PC-9 (cell line): ENCODE results near the gene MAN1A1. TPM values are rescaled to one million over a fixed set of nuclear protein-coding genes. Genes with fewer than 3 reads are reported as not detected.
A peak's percentile ranks its signal among the peaks of the same experiment; 100 is the strongest.

Experiments used
- BruUV-seq: library from RNA; stranded (reverse); fragments of 400-500 nt; replicated peaks from 2 replicates; lab custom pipeline; 2021; lab: Mats Ljungman, UMichigan
- CTCF ChIA-PET: fragments of 300-600 bp; sonication (Branson Sonifier 250); formaldehyde crosslinking; loops from one replicate; lab custom pipeline; 2022; ENCODE audit warnings: antibody characterized with exemption; lab: Charles Lee
- POLR2A ChIA-PET: fragments of 300-600 bp; sonication (Branson Sonifier 250); formaldehyde crosslinking; loops from one replicate; lab custom pipeline; 2022; ENCODE audit warnings: antibody characterized with exemption; ENCODE audit not compliant: unreplicated experiment; lab: Charles Lee
- DNase-seq, 2 experiments: peaks; one replicate each; pipeline versions ENCODE4 v3.0.0 to v3.0.0-alpha.2; 2015 to 2022; ENCODE audit warnings: mixed read lengths in 1 of 2
- H2AFZ ChIP-seq: fragments of 200-600 bp; sonication (generic); 2 replicates; pipeline ENCODE4 v1.8.1; 2017; ENCODE audit warnings: antibody characterized with exemption
- H3F3A ChIP-seq: fragments of 200-600 bp; sonication (generic); 2 replicates; pipeline ENCODE4 v1.8.1; 2017; ENCODE audit warnings: antibody characterized with exemption, mild to moderate bottlenecking, low read depth; ENCODE audit not compliant: insufficient read depth
- H3K27ac ChIP-seq: fragments of 200-600 bp; sonication (generic); 2 replicates; pipeline ENCODE4 v1.6.1; 2016; ENCODE audit warnings: mixed run types
- H3K27me3 ChIP-seq: fragments of 200-600 bp; sonication (generic); 2 replicates; pipeline ENCODE4 v1.6.1; 2016; ENCODE audit warnings: low read depth, mixed run types; ENCODE audit not compliant: insufficient read depth
- H3K36me3 ChIP-seq: fragments of 200-600 bp; sonication (generic); 2 replicates; pipeline ENCODE4 v1.6.1; 2016; ENCODE audit warnings: low read depth, mixed run types
- H3K4me1 ChIP-seq: fragments of 200-600 bp; sonication (generic); replicated peaks from 2 replicates; pipeline ENCODE4 v1.6.1; 2016; ENCODE audit warnings: mixed run types; ENCODE audit not compliant: insufficient read depth
- H3K4me2 ChIP-seq: fragments of 200-600 bp; sonication (generic); 2 replicates; pipeline ENCODE4 v1.6.1; 2017; ENCODE audit warnings: mixed run types
- H3K4me3 ChIP-seq: fragments of 200-600 bp; sonication (generic); 2 replicates; pipeline ENCODE4 v1.6.1; 2016; ENCODE audit warnings: mixed run types
- H3K79me2 ChIP-seq: fragments of 200-600 bp; sonication (generic); 2 replicates; pipeline ENCODE4 v1.6.1; 2017; ENCODE audit warnings: low read depth, mixed run types
- H3K9me2 ChIP-seq: fragments of 200-600 bp; sonication (generic); 2 replicates; pipeline ENCODE4 v1.8.1; 2017; ENCODE audit warnings: mild to moderate bottlenecking; ENCODE audit not compliant: insufficient read depth
- H3K9me3 ChIP-seq: fragments of 200-600 bp; sonication (generic); 2 replicates; pipeline ENCODE4 v1.8.1; 2016; ENCODE audit warnings: low read depth; ENCODE audit not compliant: insufficient read depth
- H4K20me1 ChIP-seq: fragments of 200-600 bp; sonication (generic); 2 replicates; pipeline ENCODE4 v1.8.1; 2017; ENCODE audit not compliant: insufficient read depth
- CTCF ChIP-seq: fragments of 200-600 bp; sonication (generic); conservative IDR thresholded peaks from 2 replicates; pipeline ENCODE4 v1.6.1; 2017; ENCODE audit warnings: mixed run types, antibody characterized with exemption, mild to moderate bottlenecking, moderate library complexity
- EZH2 ChIP-seq: fragments of 200-600 bp; sonication (generic); IDR thresholded peaks from 2 replicates; pipeline ENCODE4 v1.8.0; 2017; ENCODE audit warnings: antibody characterized with exemption, low read depth
- intact Hi-C: fragments of 100-400 bp; cut with micrococcal nuclease; formaldehyde crosslinking; loops from one replicate; pipeline ENCODE4 v1.10.0; 2022; ENCODE audit not compliant: unreplicated experiment
- total RNA-seq: library from RNA; stranded (reverse); gene quantifications from 2 replicates; pipeline ENCODE4 v1.2.3, GENCODE V29; 2021

MAN1A1 gene
- total RNA-seq, 1 experiment from 2014 or later = 13.4 TPM

DNA sequence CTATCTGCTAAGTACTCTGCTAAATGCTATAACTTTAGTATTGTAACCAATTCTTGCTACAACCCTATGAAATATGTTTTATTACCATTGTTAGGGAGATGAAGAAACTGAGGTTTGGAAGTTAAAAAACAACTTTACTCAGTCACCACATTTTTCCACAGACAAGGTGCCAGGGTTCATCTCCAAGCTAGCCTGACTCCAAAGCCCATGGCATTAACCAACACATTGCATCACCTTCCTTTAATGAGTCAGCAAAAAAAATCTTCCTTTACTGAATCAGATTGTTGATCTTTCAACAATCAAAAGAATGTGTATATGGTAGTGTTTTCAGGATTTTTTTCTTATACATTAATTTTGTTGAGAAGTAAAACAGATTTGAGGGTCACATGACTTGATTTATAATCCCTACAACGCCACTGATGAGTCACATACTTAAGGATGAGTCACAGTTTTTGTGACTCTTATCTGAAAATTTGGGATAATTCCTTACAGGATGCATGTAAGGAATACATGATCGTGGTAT is 41.5 kb downstream of the MAN1A1 start:
- peaks cover 12% of the 10 kb centered on the region for H3K4me1 ChIP-seq
- no peaks in the 10 kb centered on the region for H4K20me1 ChIP-seq
- H3K27ac ChIP-seq = peak overlapping the region; percentile 74
- H3K36me3 ChIP-seq = peaks cover 14% of the 10 kb centered on the region; the same call in 1 of the 2 replicates
- TF ChIP-seq EZH2 (no peak), CTCF (no peak)
- BruUV-seq = no TSS peak
- peaks cover 11% of the 10 kb centered on the region; the same call in 1 of the 2 replicates for H3F3A ChIP-seq
- H3K4me3 ChIP-seq = no peak overlapping the region
- ChIA-PET CTCF (no interaction called here), POLR2A (no interaction called here)
- H2AFZ ChIP-seq = no peak overlapping the region
- H3K9me2 ChIP-seq = no peaks in the 10 kb centered on the region
- DNase-seq = peak in 1 of 2 experiments; percentile 71
- no peaks in the 10 kb centered on the region for H3K79me2 ChIP-seq
- intact Hi-C loops = no loop called here
- peak overlapping the region; percentile 9; the same call in 1 of the 2 replicates for H3K4me2 ChIP-seq
- peaks cover 4% of the 10 kb centered on the region for H3K9me3 ChIP-seq
- H3K27me3 ChIP-seq = no peaks in the 10 kb centered on the region

DNA sequence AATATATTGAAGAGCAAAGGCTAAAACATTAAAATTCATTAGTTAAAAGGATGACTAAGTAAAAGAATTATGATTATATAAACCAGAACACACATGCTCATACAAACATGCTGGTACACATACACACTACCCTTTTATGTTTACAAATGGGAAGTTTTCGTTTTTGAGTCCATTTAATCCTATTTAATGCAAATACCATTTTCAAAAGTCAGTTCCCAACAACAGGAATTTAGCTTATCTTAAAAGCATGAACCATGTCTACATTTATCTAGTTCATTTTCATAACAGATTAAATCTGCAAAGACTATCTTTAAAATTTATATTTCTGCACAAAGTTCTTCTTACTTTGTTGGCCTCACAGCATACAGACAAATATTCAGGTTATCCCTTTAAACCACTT is 42.5 kb downstream of the MAN1A1 start:
- no peak for DNase-seq
- H3K36me3 ChIP-seq = peaks cover 14% of the 10 kb centered on the region; the same call in 1 of the 2 replicates
- H3K79me2 ChIP-seq = no peaks in the 10 kb centered on the region
- H3K27me3 ChIP-seq = no peaks in the 10 kb centered on the region
- ChIA-PET CTCF (no interaction called here), POLR2A (no interaction called here)
- no peak overlapping the region for H3K27ac ChIP-seq
- H3F3A ChIP-seq = peaks cover 11% of the 10 kb centered on the region; the same call in 1 of the 2 replicates
- no peak overlapping the region for H3K4me2 ChIP-seq
- TF ChIP-seq EZH2 = no peak
- no peak for TF ChIP-seq CTCF
- H3K4me1 ChIP-seq = peaks cover 12% of the 10 kb centered on the region
- intact Hi-C loops = no loop called here
- H2AFZ ChIP-seq = no peak overlapping the region
- BruUV-seq = no TSS peak
- no peak overlapping the region for H3K4me3 ChIP-seq
- no peaks in the 10 kb centered on the region for H4K20me1 ChIP-seq
- peaks cover 4% of the 10 kb centered on the region for H3K9me3 ChIP-seq
- H3K9me2 ChIP-seq = no peaks in the 10 kb centered on the region

DNA sequence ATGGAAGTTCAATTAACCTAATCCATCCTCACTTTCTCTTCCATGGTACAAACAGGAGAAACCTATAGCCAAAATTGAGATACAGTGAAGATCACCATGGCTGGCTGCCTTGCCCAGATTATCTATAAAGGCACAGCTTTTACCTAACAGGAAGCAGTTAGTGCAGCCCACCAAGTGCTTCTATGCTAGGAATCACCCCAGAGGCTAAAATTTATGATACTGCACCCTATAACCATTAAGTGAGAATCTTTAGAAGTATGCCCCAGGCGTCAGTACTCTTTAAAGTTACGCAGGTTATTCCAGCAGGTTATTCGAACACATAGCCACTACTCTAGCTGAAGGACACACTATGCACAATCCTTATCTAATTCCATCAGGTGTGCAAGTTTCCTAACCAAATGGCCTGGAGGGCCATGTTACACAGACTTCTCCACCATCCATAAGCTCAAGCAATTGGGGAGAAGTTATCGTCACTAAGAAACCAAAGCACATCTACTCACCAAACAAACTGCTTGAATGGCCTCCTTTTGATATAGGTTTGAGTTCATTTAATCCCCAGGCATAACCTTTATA is 43.1 kb downstream of the MAN1A1 start:
- H3K27ac ChIP-seq = no peak overlapping the region
- H3K9me2 ChIP-seq = no peaks in the 10 kb centered on the region
- no TSS peak for BruUV-seq
- no peak overlapping the region for H2AFZ ChIP-seq
- intact Hi-C loops = no loop called here
- peak in 1 of 2 experiments; percentile 23 for DNase-seq
- peaks cover 4% of the 10 kb centered on the region for H3K9me3 ChIP-seq
- H3K79me2 ChIP-seq = no peaks in the 10 kb centered on the region
- peaks cover 14% of the 10 kb centered on the region; the same call in 1 of the 2 replicates for H3K36me3 ChIP-seq
- POLR2A ChIA-PET = no interaction called here
- peaks cover 12% of the 10 kb centered on the region for H3K4me1 ChIP-seq
- peaks cover 11% of the 10 kb centered on the region; the same call in 1 of the 2 replicates for H3F3A ChIP-seq
- CTCF ChIA-PET = no interaction called here
- no peak overlapping the region for H3K4me2 ChIP-seq
- no peaks in the 10 kb centered on the region for H4K20me1 ChIP-seq
- TF ChIP-seq CTCF = no peak
- TF ChIP-seq EZH2 = no peak
- no peaks in the 10 kb centered on the region for H3K27me3 ChIP-seq
- no peak overlapping the region for H3K4me3 ChIP-seq
